ENCODE measurements around the gene HYAL2. TPM values are rescaled to one million over a fixed set of nuclear protein-coding genes. Genes with fewer than 3 reads are reported as not detected.
"Not testable (repeated sequence)": the region's sequence is repeated elsewhere in the genome, so short reads cannot be mapped to it uniquely, and the experiment has no call there.

HYAL2 gene
- total and polyA plus RNA-seq, 9 of the 15 experiments (the other 6 are each of a cell fraction or from before 2014, with no cell fraction given), result 0.36 to 22.7 (median 11.4) TPM; not detected in 1

DNA sequence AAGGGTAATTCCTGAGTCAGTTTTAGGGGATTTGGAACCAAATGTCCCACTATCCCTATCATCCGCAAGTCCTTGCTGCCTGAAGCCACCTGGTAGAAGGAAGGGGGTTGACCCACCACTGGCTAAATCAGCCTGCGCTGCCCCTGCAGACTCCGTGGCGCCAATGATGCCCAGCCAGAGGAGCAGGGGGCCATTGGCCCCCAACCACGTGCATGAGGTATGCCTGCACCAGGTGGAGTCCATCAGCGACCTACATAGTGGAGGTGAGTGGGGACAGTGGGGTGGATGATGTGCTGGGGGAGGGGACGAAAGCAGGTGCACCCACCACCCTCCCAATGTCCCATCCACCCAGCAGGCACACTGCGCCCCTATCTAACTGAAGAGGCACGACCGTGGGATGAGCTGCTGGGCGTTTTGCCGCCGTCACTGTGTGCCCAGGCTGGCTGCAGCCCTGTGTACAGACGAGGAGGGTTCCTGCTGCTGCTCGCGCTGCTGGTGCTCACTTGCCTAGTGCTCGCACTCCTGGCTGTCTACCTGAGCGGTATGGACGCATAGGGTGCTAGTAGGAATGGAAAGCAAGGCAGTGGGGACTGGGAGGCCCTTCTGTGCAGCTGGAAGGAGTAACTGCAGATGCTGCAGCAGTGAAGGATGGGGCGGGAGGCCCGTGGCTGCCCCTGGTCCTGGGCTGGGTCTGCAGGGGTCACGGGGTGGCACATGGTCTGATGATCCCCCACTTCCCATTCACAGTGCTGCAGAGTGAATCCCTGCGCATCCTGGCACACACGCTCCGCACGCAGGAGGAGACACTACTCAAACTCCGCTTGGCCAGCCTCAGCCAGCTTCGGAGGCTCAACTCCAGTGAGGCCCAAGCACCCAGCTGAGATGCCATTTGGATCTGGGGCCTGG lies 36.0 kb downstream of the HYAL2 start:
- no peak for DNase-seq (ENCODE audit: extremely low read depth in 1 of 4, low spot score in 3 of 4)
- Histone ChIP-seq H2AFZ (ENCODE audit: low read depth, low read length) (no peak overlapping the region), H3K36me3 (ENCODE audit: control insufficient read depth, insufficient read depth, low read length) (peaks cover 49% of the 10 kb centered on the region; the same call in 2 of the 3 replicates), H3K9me3 (replicated peaks; ENCODE audit: control insufficient read depth, insufficient read depth, low read depth, low read length) (no peaks in the 10 kb centered on the region), H4K20me1 (replicated peaks; ENCODE audit: control insufficient read depth, insufficient read depth, low read length) (no peaks in the 10 kb centered on the region), H3K27ac (ENCODE audit: extremely low read depth, low read depth, low read length) (no peak overlapping the region), H3K9me1 (ENCODE audit: control insufficient read depth, insufficient read depth, low read length) (no peaks in the 10 kb centered on the region), H3K79me2 (ENCODE audit: control insufficient read depth, insufficient read depth, low read length) (peaks cover 21% of the 10 kb centered on the region), H3K9ac (ENCODE audit: insufficient read depth in 1 of 2, low read depth in 2 of 2, low read length in 2 of 2) (peak overlapping the region in 1 of 2 experiments; percentile 35; a peak in 1 of 4 replicates), H3K4me1 (replicated peaks in 1 of 2; ENCODE audit: control insufficient read depth in 2 of 2, insufficient read depth in 2 of 2, low read length in 2 of 2) (peaks cover 0 to 34% of the 10 kb centered on the region in 2 experiments; a peak in 3 of 5 replicates), H3K4me3 (no peak overlapping the region), H3K4me2 (ENCODE audit: insufficient read depth, low read length) (no peak overlapping the region), H3K27me3 (ENCODE audit: control insufficient read depth in 2 of 2, insufficient read depth in 2 of 2, low read length in 2 of 2) (no peaks in the 10 kb centered on the region)
- intact Hi-C loops (cut with micrococcal nuclease), result no loop called here
- ChIA-PET POLR2A (interaction anchor here (0.6 to 1.7 kb wide), 2 partner anchors 10 to 12 kb away, joined by 4 to 8 read pairs; partner anchors contain the start of genes HYAL3 and NAA80), CTCF (ENCODE audit: low intra/inter-chr PET ratio) (no interaction called here)
- no TSS peak for BruUV-seq (replicated peaks)
- in situ Hi-C loops (cut with MboI), result no loop called here
- no peak for ATAC-seq
- no peak for TF ChIP-seq ZNF133 (CRISPR knock-in tag; IDR thresholded peaks at IDR 0.05)
- no peak for TF ChIP-seq SIRT6 (IDR thresholded peaks at IDR 0.05; ENCODE audit: low read depth, low read length)
- no peak for TF ChIP-seq ZBTB26 (CRISPR knock-in tag; IDR thresholded peaks at IDR 0.05)
- TF ChIP-seq ZBTB33 (CRISPR knock-in tag; IDR thresholded peaks at IDR 0.05), result 0 out of 2 replicates have a peak, but pooled peaks have one; percentile 36
- no peak for TF ChIP-seq ZNF586 (CRISPR knock-in tag; conservative IDR thresholded peaks at IDR 0.05)
- peak; percentile 35 for TF ChIP-seq RBM22 (IDR thresholded peaks at IDR 0.05; ENCODE audit: low read depth, low read length, poor library complexity, severe bottlenecking)
- TF ChIP-seq POLR2G (IDR thresholded peaks at IDR 0.05; ENCODE audit: low read depth, low read length), result peak; percentile 61; the same call in 1 of the 2 replicates
- peak; percentile 68 for TF ChIP-seq RBFOX2 (IDR thresholded peaks at IDR 0.05; ENCODE audit: low read depth, low read length)
- WGBS (ENCODE audit: insufficient coverage, low coverage, missing lambda C conversion rate), result 84% methylated on average over 19 of the region's 28 CpGs
- FAIRE-seq, result no peak

DNA sequence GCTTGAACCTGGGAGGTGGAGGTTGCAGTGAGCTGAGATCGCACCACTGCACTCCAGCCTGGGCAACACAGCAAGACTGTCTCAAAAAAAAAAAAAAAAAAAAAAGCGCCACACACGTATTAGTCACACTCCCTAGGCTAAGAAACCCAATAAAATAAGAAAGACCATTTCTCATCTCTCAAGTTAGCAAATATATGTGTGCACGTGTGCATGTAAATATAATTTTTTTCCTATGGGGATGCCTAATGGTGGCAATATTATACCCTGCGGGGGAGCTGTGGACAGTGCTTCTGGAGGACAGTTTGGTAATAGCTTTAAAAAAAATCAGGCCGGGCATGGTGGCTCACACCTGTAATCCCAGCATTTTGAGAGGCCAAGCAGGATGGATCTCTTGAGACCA lies 38.4 kb downstream of the HYAL2 start:
- H3K9ac ChIP-seq (ENCODE audit: insufficient read depth in 1 of 2, low read depth in 2 of 2, low read length in 2 of 2); H3K79me2 ChIP-seq (ENCODE audit: control insufficient read depth, insufficient read depth, low read length); BruUV-seq (replicated peaks); H3K9me1 ChIP-seq (ENCODE audit: control insufficient read depth, insufficient read depth, low read length); intact Hi-C loops (cut with micrococcal nuclease); H3K27me3 ChIP-seq (ENCODE audit: control insufficient read depth in 2 of 2, insufficient read depth in 2 of 2, low read length in 2 of 2); ATAC-seq; in situ Hi-C loops (cut with MboI); H3K4me3 ChIP-seq; H2AFZ ChIP-seq (ENCODE audit: low read depth, low read length); H4K20me1 ChIP-seq (replicated peaks; ENCODE audit: control insufficient read depth, insufficient read depth, low read length); CTCF ChIA-PET (ENCODE audit: low intra/inter-chr PET ratio); H3K27ac ChIP-seq (ENCODE audit: extremely low read depth, low read depth, low read length); H3K9me3 ChIP-seq (replicated peaks; ENCODE audit: control insufficient read depth, insufficient read depth, low read depth, low read length); FAIRE-seq; H3K4me2 ChIP-seq (ENCODE audit: insufficient read depth, low read length); DNase-seq (ENCODE audit: extremely low read depth in 1 of 4, low spot score in 3 of 4): not testable (repeated sequence)
- POLR2A ChIA-PET, result interaction anchor here (0.6 to 1.2 kb wide), 6 partner anchors 8 to 426 kb away, joined by 3 to 6 read pairs (median 4); partner anchors contain the start of genes IFRD2 and SEMA3B
- Histone ChIP-seq H3K4me1 (replicated peaks in 1 of 2; ENCODE audit: control insufficient read depth in 2 of 2, insufficient read depth in 2 of 2, low read length in 2 of 2) (peaks cover 0 to 13% of the 10 kb centered on the region in 2 experiments; a peak in 2 of 5 replicates), H3K36me3 (ENCODE audit: control insufficient read depth, insufficient read depth, low read length) (peaks cover 32% of the 10 kb centered on the region; the same call in 2 of the 3 replicates)
- 54% methylated on average over 3 of the region's 6 CpGs for WGBS (ENCODE audit: insufficient coverage, low coverage, missing lambda C conversion rate)
